Ishikawa (cell line): ENCODE measurements around the gene THBS2.

Experiments
- CEBPB ChIP-seq: IDR thresholded peaks from 2 replicates; pipeline ENCODE4 v1.6.1; 2012
- CREB1 ChIP-seq: IDR thresholded peaks from 2 replicates; pipeline ENCODE4 v1.6.1; 2012; ENCODE audit warnings: low read depth
- EGR1 ChIP-seq: IDR thresholded peaks from 2 replicates; pipeline ENCODE4 v1.6.1; 2012
- EP300 ChIP-seq: IDR thresholded peaks from 2 replicates; pipeline ENCODE4 v1.6.1; 2012; ENCODE audit warnings: borderline replicate concordance
- FOXM1 ChIP-seq: IDR thresholded peaks from 2 replicates; pipeline ENCODE4 v1.6.1; 2012; ENCODE audit warnings: low read depth, borderline replicate concordance
- NFIC ChIP-seq: IDR thresholded peaks from 2 replicates; pipeline ENCODE4 v1.6.1; 2012
- RAD21 ChIP-seq: IDR thresholded peaks from 2 replicates; pipeline ENCODE4 v1.6.1; 2012; ENCODE audit warnings: low read depth
- REST ChIP-seq: IDR thresholded peaks from 2 replicates; pipeline ENCODE4 v1.6.1; 2012; ENCODE audit warnings: low read depth, mild to moderate bottlenecking
- TAF1 ChIP-seq: IDR thresholded peaks from 2 replicates; pipeline ENCODE4 v1.6.1; 2012; ENCODE audit warnings: low read depth, mild to moderate bottlenecking
- TCF12 ChIP-seq: IDR thresholded peaks from 2 replicates; pipeline ENCODE4 v1.6.1; 2012; ENCODE audit warnings: low read depth
- TEAD4 ChIP-seq: IDR thresholded peaks from 2 replicates; pipeline ENCODE4 v1.6.1; 2012
- YY1 ChIP-seq: IDR thresholded peaks from 2 replicates; pipeline ENCODE4 v1.6.1; 2012; ENCODE audit warnings: low read depth
- ZBTB7A ChIP-seq: IDR thresholded peaks from 2 replicates; pipeline ENCODE4 v1.6.1; 2012; ENCODE audit warnings: low read depth
- TF ChIP-seq, protein P1 (sequence below): IDR thresholded peaks from 2 replicates; pipeline ENCODE4 v1.6.1; 2012
- TF ChIP-seq, protein P2 (sequence below): IDR thresholded peaks from 2 replicates; pipeline ENCODE4 v1.6.1; 2012

THBS2 gene

GRCh38 chr6:169184419-169184818 lies 69.2 kb downstream of the THBS2 start:
- TF ChIP-seq, protein P1, sequence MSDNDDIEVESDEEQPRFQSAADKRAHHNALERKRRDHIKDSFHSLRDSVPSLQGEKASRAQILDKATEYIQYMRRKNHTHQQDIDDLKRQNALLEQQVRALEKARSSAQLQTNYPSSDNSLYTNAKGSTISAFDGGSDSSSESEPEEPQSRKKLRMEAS: no peak
- no peak for TF ChIP-seq ZBTB7A

GRCh38 chr6:169183233-169183632 lies 70.4 kb downstream of the THBS2 start:
- TF ChIP-seq RAD21: no peak
- TF ChIP-seq TCF12: no peak
- no peak for TF ChIP-seq ZBTB7A
- no peak for TF ChIP-seq CREB1
- no peak for TF ChIP-seq YY1
- TF ChIP-seq NFIC: no peak
- TF ChIP-seq TEAD4: no peak
- no peak for TF ChIP-seq CEBPB

- TF ChIP-seq CREB1: no peak
Measured at GRCh38 chr6:169177516-169178166, 76.0 kb downstream of the THBS2 start.

- no peak for TF ChIP-seq TAF1
- TF ChIP-seq ZBTB7A: no peak
- TF ChIP-seq, protein P1: no peak
- no peak for TF ChIP-seq FOXM1
- no peak for TF ChIP-seq NFIC
Measured at GRCh38 chr6:169176361-169176991, 77.2 kb downstream of the THBS2 start.

DNA sequence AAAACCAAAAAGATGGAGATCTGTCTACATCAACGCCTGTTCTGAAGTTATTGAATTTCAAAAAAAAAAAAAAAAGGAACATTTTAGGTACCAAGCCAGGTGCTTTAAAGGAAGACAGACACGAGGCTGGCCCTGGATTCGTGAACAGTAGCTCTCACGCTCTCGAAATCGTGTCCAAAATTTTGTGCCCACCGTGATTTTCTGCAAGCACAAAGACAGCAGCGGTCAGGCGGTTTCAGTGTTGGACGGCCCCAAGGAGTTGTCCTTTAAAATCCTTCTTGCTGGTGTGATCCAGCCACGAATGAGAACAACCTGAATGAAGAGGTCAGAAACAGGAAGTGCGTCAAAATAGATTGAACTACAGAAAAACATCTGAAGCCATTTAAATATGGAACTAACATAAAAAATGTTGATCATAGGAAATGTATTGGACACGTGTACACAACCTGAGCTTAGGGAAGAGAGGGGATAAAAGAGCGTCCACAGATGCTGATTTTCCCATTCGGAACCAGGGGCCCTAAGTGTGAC lies 78.2 kb downstream of the THBS2 start:
- TF ChIP-seq, protein P2, sequence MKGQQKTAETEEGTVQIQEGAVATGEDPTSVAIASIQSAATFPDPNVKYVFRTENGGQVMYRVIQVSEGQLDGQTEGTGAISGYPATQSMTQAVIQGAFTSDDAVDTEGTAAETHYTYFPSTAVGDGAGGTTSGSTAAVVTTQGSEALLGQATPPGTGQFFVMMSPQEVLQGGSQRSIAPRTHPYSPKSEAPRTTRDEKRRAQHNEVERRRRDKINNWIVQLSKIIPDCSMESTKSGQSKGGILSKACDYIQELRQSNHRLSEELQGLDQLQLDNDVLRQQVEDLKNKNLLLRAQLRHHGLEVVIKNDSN: no peak
- TF ChIP-seq CREB1: no peak
- no peak for TF ChIP-seq FOXM1
- no peak for TF ChIP-seq EP300
- TF ChIP-seq REST: no peak
- TF ChIP-seq NFIC: no peak
- TF ChIP-seq RAD21: no peak
- TF ChIP-seq ZBTB7A: no peak
- no peak for TF ChIP-seq TAF1
- TF ChIP-seq, protein P1: no peak
- TF ChIP-seq EGR1: no peak
- no peak for TF ChIP-seq TEAD4
- TF ChIP-seq CEBPB: no peak
- TF ChIP-seq YY1: no peak
- TF ChIP-seq TCF12: no peak

DNA sequence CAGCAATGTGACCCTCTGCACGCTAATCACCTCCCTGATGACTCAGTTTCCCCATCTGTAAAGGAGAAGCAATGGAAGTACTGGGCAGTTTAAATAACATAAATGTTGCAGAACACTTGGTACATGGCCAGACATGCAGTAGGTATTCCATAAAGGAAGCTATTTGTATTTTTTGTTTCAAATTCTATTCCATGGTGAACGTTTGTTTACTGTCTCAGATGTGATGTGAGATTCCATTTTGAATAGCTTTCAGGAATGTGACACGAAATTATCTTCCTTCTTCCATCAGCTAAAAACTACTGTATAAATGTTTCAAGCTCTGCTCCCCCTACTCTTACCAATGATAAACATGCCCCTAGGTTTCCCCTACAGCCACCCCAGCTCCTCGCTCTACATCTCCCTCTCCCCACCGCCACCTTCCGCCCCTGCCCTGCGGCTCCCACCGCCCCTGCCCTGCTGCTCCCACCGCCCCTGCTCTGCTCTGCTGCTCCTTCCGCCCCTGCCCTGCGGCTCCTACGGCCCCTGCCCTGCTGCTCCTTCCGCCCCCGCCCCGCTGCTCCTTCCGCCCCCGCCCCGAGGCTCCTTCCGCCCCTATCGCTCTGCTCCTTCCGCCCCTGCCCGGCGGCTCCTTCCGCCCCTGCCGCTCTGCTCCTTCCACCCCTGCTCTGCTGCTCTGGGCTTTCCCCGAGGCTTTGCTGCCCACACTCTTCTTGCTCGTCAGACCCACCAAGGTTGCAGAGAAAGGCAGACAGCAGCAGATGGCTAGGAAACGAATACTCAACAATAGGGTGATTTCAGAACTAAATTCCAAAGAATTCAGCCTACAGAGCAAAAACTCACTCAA lies 78.9 kb downstream of the THBS2 start:
- no peak for TF ChIP-seq TCF12
- no peak for TF ChIP-seq TAF1
- no peak for TF ChIP-seq CREB1
- no peak for TF ChIP-seq FOXM1

DNA sequence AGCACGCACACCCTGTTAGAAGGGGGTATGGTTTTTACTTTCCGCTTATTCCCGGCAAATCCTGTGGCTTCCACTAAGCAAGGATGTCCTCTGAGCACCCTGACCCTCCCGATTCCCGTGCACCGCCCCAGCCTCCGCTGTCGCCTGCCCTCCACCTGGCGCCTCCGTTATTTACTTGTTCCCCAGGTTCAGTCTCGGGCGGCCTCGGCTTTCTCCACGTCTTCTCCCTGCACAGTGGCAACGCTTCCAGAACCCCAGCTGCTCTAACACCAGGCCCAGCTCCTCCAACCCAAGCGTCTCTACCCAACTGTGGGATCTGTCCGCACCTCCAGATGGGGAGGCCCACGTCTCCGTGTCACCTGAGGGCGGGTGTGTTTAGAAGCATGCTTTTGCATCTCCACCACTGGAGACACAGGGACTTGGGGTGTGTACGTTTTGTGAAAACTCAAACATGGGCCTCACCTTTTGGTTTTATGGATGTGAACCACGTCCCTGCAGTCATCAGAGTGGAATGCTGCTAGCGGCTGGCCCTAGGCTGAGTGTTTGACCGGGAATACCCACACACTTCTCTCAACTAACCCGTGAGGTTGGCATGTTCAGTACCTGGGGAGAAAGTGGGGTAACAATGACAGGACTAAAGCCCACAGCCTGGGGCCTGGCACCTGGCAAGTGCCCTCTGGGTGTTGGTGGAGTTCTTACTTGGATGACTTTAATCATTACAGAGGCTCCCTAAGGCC lies 79.9 kb downstream of the THBS2 start:
- TF ChIP-seq, protein P2: no peak
- no peak for TF ChIP-seq YY1
- TF ChIP-seq, protein P1: no peak
